Transverse colon (tissue), 4 donors: ENCODE measurements around the gene YTHDF1. TPM values are rescaled to one million over a fixed set of nuclear protein-coding genes. Genes with fewer than 3 reads are reported as not detected.
A peak's percentile ranks its signal among the peaks of the same experiment; 100 is the strongest.
"Not testable (repeated sequence)": the region's sequence is repeated elsewhere in the genome, so short reads cannot be mapped to it uniquely, and the experiment has no call there.

Experiments used
- DNase-seq: peaks from one replicate; pipeline ENCODE4 v3.0.0-alpha.2; 2019
- H3K27ac ChIP-seq, 4 donors: fragments of 200-600 bp; sonication (generic); 2 replicates each; pipeline ENCODE4 v1.5.1; 2016 to 2018; ENCODE audit warnings: inconsistent platforms in 4 of 4
- H3K27me3 ChIP-seq: fragments of 200-600 bp; sonication (generic); 2 replicates; pipeline ENCODE4 v1.5.1; 2017; ENCODE audit warnings: inconsistent platforms
- H3K36me3 ChIP-seq, 4 donors: fragments of 200-600 bp; sonication (generic); 2 replicates each; pipeline ENCODE4 v1.5.1; 2017 to 2019; ENCODE audit warnings: inconsistent platforms in 4 of 4
- H3K4me1 ChIP-seq, 4 donors: fragments of 200-600 bp; sonication (generic); 2 replicates each; pipeline ENCODE4 v1.5.1; 2017 to 2020; ENCODE audit warnings: inconsistent platforms in 4 of 4
- H3K4me3 ChIP-seq, 4 donors: fragments of 200-600 bp; sonication (generic); 1 replicate in 1 of 4; 2 replicates in 3 of 4; pipeline versions ENCODE4 v1.5.1 to v1.6.1; 2017 to 2019; ENCODE audit warnings: inconsistent platforms in 4 of 4
- H3K9me3 ChIP-seq, 2 donors: fragments of 200-600 bp; sonication (generic); 2 replicates each; pipeline ENCODE4 v1.5.1; 2017 to 2019; ENCODE audit warnings: inconsistent platforms in 2 of 2
- CTCF ChIP-seq, 5 experiments: fragments of 200-600 bp in 3 of 5; fragments of 450-650 bp in 2 of 5; sonication (generic) in 3 of 5; IDR thresholded peaks; 1 replicate in 2 of 5; 2 replicates in 3 of 5; pipeline ENCODE4 v1.5.1; 2016 to 2017; ENCODE audit warnings: antibody characterized with exemption in 5 of 5, inconsistent platforms in 3 of 5, mild to moderate bottlenecking in 2 of 5, moderate library complexity in 1 of 5
- EP300 ChIP-seq: sonication (generic); formaldehyde crosslinking; IDR thresholded peaks from one replicate; pipeline ENCODE4 v1.6.1; 2017; ENCODE audit warnings: antibody characterized with exemption, low read depth
- POLR2A ChIP-seq: fragments of 450-650 bp; IDR thresholded peaks from one replicate; pipeline ENCODE4 v1.6.1; 2016; ENCODE audit warnings: antibody characterized with exemption, mild to moderate bottlenecking, moderate library complexity
- POLR2AphosphoS5 ChIP-seq, 3 donors: sonication (generic); formaldehyde crosslinking; IDR thresholded peaks; one replicate each; pipeline ENCODE4 v1.6.1; 2016; ENCODE audit warnings: antibody characterized with exemption in 3 of 3
- WGBS, 2 donors: methylation state at CpG; one replicate each; pipeline ENCODE4 v1.1.5; 2018; ENCODE audit warnings: low coverage in 1 of 2; 5-methylcytosine and 5-hydroxymethylcytosine counted together
- in situ Hi-C, 4 donors: fragments of 200-750 bp; cut with MboI; loops; one replicate each; pipeline versions ENCODE4 v1.15.0 to v1.15.1; 2017; ENCODE audit warnings: low sequenced_read_pairs in 3 of 4, low pct_ligation_motif_present in 1 of 4, low pct_unique_long_range_greater_than_20kb in 1 of 4
- intact Hi-C: fragments of 100-400 bp; cut with DNase I; formaldehyde crosslinking; loops from one replicate; pipeline ENCODE4 v1.15.1; 2023; ENCODE audit warnings: low total_unique reads
- total RNA-seq, 4 donors: library from RNA; depleted of rRNA; stranded (reverse); fragments of >200 nt; gene quantifications; one replicate each; pipeline ENCODE4 v1.1.0, GENCODE V29; 2016

YTHDF1 gene
- total RNA-seq, 4 donors from 2014 or later: 29.4 to 35.2 (median 32.9) TPM

GRCh38 chr20:63252284-63252711, 36.4 kb upstream of the YTHDF1 start:
- DNase-seq: no peak
- no peak overlapping the region for H3K27ac ChIP-seq
- TF ChIP-seq POLR2AphosphoS5 (IDR thresholded peaks at IDR 0.05) (no peak), CTCF (IDR thresholded peaks at IDR 0.05) (no peak), EP300 (no peak), POLR2A (no peak)
- in situ Hi-C loops (no loop called here), intact Hi-C loops (no loop called here)
- H3K4me3 ChIP-seq: no peak overlapping the region
- H3K36me3 ChIP-seq: no peaks in the 10 kb centered on the region
- no peaks in the 10 kb centered on the region for H3K9me3 ChIP-seq
- H3K27me3 ChIP-seq: peaks cover 83% of the 10 kb centered on the region
- WGBS, 2 donors: 64% methylated on average over 8 of the region's 8 CpGs; no CpG with 5 or more reads in 1 of the 2 donors
- H3K4me1 ChIP-seq: peaks cover 0 to 16% (median 10%) of the 10 kb centered on the region in 4 donors

GRCh38 chr20:63251350-63251749, 35.4 kb upstream of the YTHDF1 start:
- in situ Hi-C loops, H3K27ac ChIP-seq, H3K9me3 ChIP-seq, H3K4me3 ChIP-seq, intact Hi-C loops, DNase-seq, H3K36me3 ChIP-seq: not testable (repeated sequence)
- Histone ChIP-seq H3K27me3 (peaks cover 90% of the 10 kb centered on the region), H3K4me1 (peaks cover 0 to 16% (median 10%) of the 10 kb centered on the region in 4 donors)
- peak in 1 of 5 experiments; percentile 12 for TF ChIP-seq CTCF (IDR thresholded peaks at IDR 0.05)
- WGBS, 2 donors: 33 to 42% methylated on average over 2 to 14 of the region's 14 CpGs

- no peaks in the 10 kb centered on the region for H3K9me3 ChIP-seq
- 87% methylated on average over 15 of the region's 15 CpGs; no CpG with 5 or more reads in 1 of the 2 donors for WGBS, 2 donors
- TF ChIP-seq EP300: no peak
- TF ChIP-seq CTCF (IDR thresholded peaks at IDR 0.05): no peak
- TF ChIP-seq POLR2A: no peak
- TF ChIP-seq POLR2AphosphoS5 (IDR thresholded peaks at IDR 0.05): no peak
- H3K27ac ChIP-seq: no peak overlapping the region
- intact Hi-C loops: no loop called here
- in situ Hi-C loops: no loop called here
- no peak overlapping the region for H3K4me3 ChIP-seq
- DNase-seq: no peak
- H3K36me3 ChIP-seq: no peaks in the 10 kb centered on the region
- H3K4me1 ChIP-seq: peaks cover 0 to 16% (median 10%) of the 10 kb centered on the region in 4 donors
- H3K27me3 ChIP-seq: peaks cover 78% of the 10 kb centered on the region
Measured at GRCh38 chr20:63249891-63250290, 34.0 kb upstream of the YTHDF1 start.

- WGBS, 2 donors: 68% methylated on average over 25 of the region's 25 CpGs; no CpG with 5 or more reads in 1 of the 2 donors
- no peak overlapping the region for H3K27ac ChIP-seq
- peaks cover 0 to 10% (median 5%) of the 10 kb centered on the region in 4 donors for H3K4me1 ChIP-seq
- intact Hi-C loops (no loop called here), in situ Hi-C loops (no loop called here)
- no peaks in the 10 kb centered on the region for H3K9me3 ChIP-seq
- H3K27me3 ChIP-seq: peaks cover 69% of the 10 kb centered on the region
- DNase-seq: no peak
- no peak for TF ChIP-seq POLR2A
- TF ChIP-seq POLR2AphosphoS5 (IDR thresholded peaks at IDR 0.05): no peak
- no peak for TF ChIP-seq CTCF (IDR thresholded peaks at IDR 0.05)
- no peak for TF ChIP-seq EP300
- H3K4me3 ChIP-seq: no peak overlapping the region
- H3K36me3 ChIP-seq: no peaks in the 10 kb centered on the region
Measured at GRCh38 chr20:63248835-63249591, 33.1 kb upstream of the YTHDF1 start.
